ENCODE data around the gene FIG4. TPM values are rescaled to one million over a fixed set of nuclear protein-coding genes. Genes with fewer than 3 reads are reported as not detected.

Gene FIG4
- total RNA-seq, 1 experiment from 2014 or later = 23.1 TPM

DNA sequence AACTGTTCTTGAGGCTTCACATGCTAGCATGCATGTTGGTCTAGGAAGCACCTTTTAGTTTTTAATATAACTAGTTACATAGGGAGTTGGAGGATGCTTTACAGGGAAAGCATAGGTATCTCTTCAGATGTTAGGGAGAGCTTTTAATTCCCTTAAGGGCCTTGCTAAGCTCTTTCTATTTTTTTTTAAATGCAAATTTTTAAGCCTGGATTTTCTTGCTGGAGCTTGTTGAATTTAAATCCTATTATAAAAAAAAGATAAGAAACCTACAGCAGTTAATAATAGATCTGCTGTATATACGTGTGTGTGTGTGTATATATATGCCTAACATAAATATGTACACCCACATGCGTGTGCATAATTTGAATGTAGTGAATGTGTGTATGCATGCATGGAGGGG, 79.0 kb downstream of the FIG4 start:
- Histone ChIP-seq H3K23ac (ENCODE audit: insufficient read length, low read depth, low read length) (no peak overlapping the region), H4K91ac (ENCODE audit: insufficient read length, low read depth, low read length) (no peak overlapping the region), H3K9me3 (ENCODE audit: control insufficient read depth, low read depth, low read length) (no peaks in the 10 kb centered on the region), H2BK120ac (ENCODE audit: low read depth, low read length, poor library complexity, severe bottlenecking) (no peak overlapping the region), H2BK12ac (ENCODE audit: insufficient read length, low read depth, low read length) (no peak overlapping the region), H3K23me2 (ENCODE audit: insufficient read length, low read depth, low read length, poor library complexity, severe bottlenecking) (no peaks in the 10 kb centered on the region), H4K5ac (ENCODE audit: insufficient read length, low read depth, low read length) (no peak overlapping the region), H2BK5ac (ENCODE audit: insufficient read length, low read length) (no peak overlapping the region), H4K8ac (replicated peaks; ENCODE audit: insufficient read length, low read depth, low read length) (no peak overlapping the region), H3K4me1 (ENCODE audit: insufficient read depth, low read length) (no peaks in the 10 kb centered on the region), H3K4me2 (ENCODE audit: insufficient read depth, insufficient read length, low read length) (no peak overlapping the region), H3K27ac (ENCODE audit: insufficient read length, low read depth, low read length) (no peak overlapping the region), H3K14ac (ENCODE audit: insufficient read depth, low read length) (no peak overlapping the region), H2BK20ac (ENCODE audit: low read depth, low read length, poor library complexity, severe bottlenecking) (no peak overlapping the region), H3K4ac (ENCODE audit: low read depth, low read length) (no peak overlapping the region), H3K9ac (ENCODE audit: extremely low read depth, insufficient read length, low read length) (no peak overlapping the region), H3K56ac (ENCODE audit: insufficient read length, low read depth, low read length) (no peak overlapping the region), H2AK5ac (ENCODE audit: insufficient read length, low read length) (no peak overlapping the region), H2BK15ac (ENCODE audit: low read depth, low read length) (no peak overlapping the region), H3K27me3 (ENCODE audit: insufficient read depth, low read length) (no peaks in the 10 kb centered on the region), H2AFZ (ENCODE audit: low read length) (no peak overlapping the region), H3K79me2 (ENCODE audit: insufficient read depth, low read length) (no peaks in the 10 kb centered on the region), H3K79me1 (ENCODE audit: insufficient read depth, low read depth, low read length, poor library complexity, severe bottlenecking) (no peaks in the 10 kb centered on the region), H3T11ph (ENCODE audit: low read length) (no peak overlapping the region), H3K18ac (ENCODE audit: insufficient read length, low read depth, low read length) (no peak overlapping the region), H4K20me1 (ENCODE audit: control insufficient read depth, insufficient read depth, insufficient read length) (no peaks in the 10 kb centered on the region)
- TF ChIP-seq, protein P1, sequence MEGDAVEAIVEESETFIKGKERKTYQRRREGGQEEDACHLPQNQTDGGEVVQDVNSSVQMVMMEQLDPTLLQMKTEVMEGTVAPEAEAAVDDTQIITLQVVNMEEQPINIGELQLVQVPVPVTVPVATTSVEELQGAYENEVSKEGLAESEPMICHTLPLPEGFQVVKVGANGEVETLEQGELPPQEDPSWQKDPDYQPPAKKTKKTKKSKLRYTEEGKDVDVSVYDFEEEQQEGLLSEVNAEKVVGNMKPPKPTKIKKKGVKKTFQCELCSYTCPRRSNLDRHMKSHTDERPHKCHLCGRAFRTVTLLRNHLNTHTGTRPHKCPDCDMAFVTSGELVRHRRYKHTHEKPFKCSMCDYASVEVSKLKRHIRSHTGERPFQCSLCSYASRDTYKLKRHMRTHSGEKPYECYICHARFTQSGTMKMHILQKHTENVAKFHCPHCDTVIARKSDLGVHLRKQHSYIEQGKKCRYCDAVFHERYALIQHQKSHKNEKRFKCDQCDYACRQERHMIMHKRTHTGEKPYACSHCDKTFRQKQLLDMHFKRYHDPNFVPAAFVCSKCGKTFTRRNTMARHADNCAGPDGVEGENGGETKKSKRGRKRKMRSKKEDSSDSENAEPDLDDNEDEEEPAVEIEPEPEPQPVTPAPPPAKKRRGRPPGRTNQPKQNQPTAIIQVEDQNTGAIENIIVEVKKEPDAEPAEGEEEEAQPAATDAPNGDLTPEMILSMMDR (conservative IDR thresholded peaks at IDR 0.05) = no peak
- Mint-ChIP-seq H3K4me1 (peaks cover 8 to 12% of the 10 kb centered on the region in 2 experiments), H3K9me3 (no peaks in the 10 kb centered on the region), H3K27ac (no peak overlapping the region), H3K27me3 (ENCODE audit: low read depth) (no peaks in the 10 kb centered on the region), H3K36me3 (ENCODE audit: insufficient read depth in 1 of 3, low read depth in 3 of 3) (peaks cover 4 to 18% (median 17%) of the 10 kb centered on the region in 3 experiments; a peak in 5 of 7 replicates), H3K4me3 (no peak overlapping the region)
- no peak for DNase-seq
- no CpG with 5 or more reads among the region's 2 CpGs for WGBS (ENCODE audit: extremely low coverage, insufficient read length, low lambda C conversion rate)
